Neural cell (in vitro differentiated cells): ENCODE data around the gene SPAM1. TPM values are rescaled to one million over a fixed set of nuclear protein-coding genes. Genes with fewer than 3 reads are reported as not detected.
"Not testable (repeated sequence)": the region's sequence is repeated elsewhere in the genome, so short reads cannot be mapped to it uniquely, and the experiment has no call there.

Experiments
- H2AFZ ChIP-seq: fragments of 200-600, 300-800 bp; sonication (generic), shearing (Covaris generic); 2 replicates; pipeline ENCODE4 v1.6.0; 2014; ENCODE audit warnings: low read depth, mild to moderate bottlenecking, antibody characterized with exemption, low read length, moderate library complexity
- H3F3A ChIP-seq: fragments of 200-600 bp; shearing (Covaris generic); 2 replicates; pipeline ENCODE4 v1.6.1; 2016; ENCODE audit warnings: mild to moderate bottlenecking, moderate library complexity, mixed read lengths, antibody characterized with exemption, low read length; ENCODE audit not compliant: insufficient read depth, poor library complexity, severe bottlenecking
- H3K27ac ChIP-seq: fragments of 200-600, 300-800 bp; sonication (generic), shearing (Covaris generic); 2 replicates; pipeline ENCODE4 v1.5.1; 2014; ENCODE audit warnings: mild to moderate bottlenecking, low read length, moderate library complexity
- H3K27me3 ChIP-seq: fragments of 300-800, 200-600 bp; sonication (generic), shearing (Covaris generic); 2 replicates; pipeline ENCODE4 v1.6.0; 2014; ENCODE audit warnings: mild to moderate bottlenecking, low read depth, low read length, moderate library complexity; ENCODE audit not compliant: insufficient read depth
- H3K36me3 ChIP-seq: fragments of 300-800, 200-600 bp; sonication (generic), shearing (Covaris generic); 2 replicates; pipeline ENCODE4 v1.5.1; 2014; ENCODE audit warnings: mild to moderate bottlenecking, antibody characterized with exemption, low read length, moderate library complexity; ENCODE audit not compliant: insufficient read depth
- H3K4me2 ChIP-seq: fragments of 300-800, 200-600 bp; sonication (generic), shearing (Covaris generic); 2 replicates; pipeline ENCODE4 v1.6.0; 2014; ENCODE audit warnings: mild to moderate bottlenecking, low read length
- H3K4me3 ChIP-seq: fragments of 300-800, 200-600 bp; sonication (generic), shearing (Covaris generic); 2 replicates; pipeline ENCODE4 v1.5.1; 2014; ENCODE audit warnings: mild to moderate bottlenecking, low read length, moderate library complexity
- H3K79me2 ChIP-seq: fragments of 200-600 bp; shearing (Covaris generic); replicated peaks from 2 replicates; pipeline ENCODE4 v1.6.0; 2014; ENCODE audit warnings: mild to moderate bottlenecking, low read length, moderate library complexity; ENCODE audit not compliant: insufficient read depth
- H3K9ac ChIP-seq: fragments of 300-800, 200-600 bp; sonication (generic), shearing (Covaris generic); 2 replicates; pipeline ENCODE4 v1.6.1; 2016; ENCODE audit warnings: mild to moderate bottlenecking, low read length, mixed read lengths
- H3K9me2 ChIP-seq: fragments of 200-600 bp; shearing (Covaris generic); 2 replicates; pipeline ENCODE4 v1.6.1; 2016; ENCODE audit warnings: mild to moderate bottlenecking, low read length, mixed read lengths; ENCODE audit not compliant: insufficient read depth
- H3K9me3 ChIP-seq: fragments of 200-600, 300-800 bp; sonication (generic), shearing (Covaris generic); 2 replicates; pipeline ENCODE4 v1.6.1; 2016; ENCODE audit warnings: mild to moderate bottlenecking, mixed run types, low read length, moderate library complexity, mixed read lengths
- H4K20me1 ChIP-seq: fragments of 200-600 bp; shearing (Covaris generic); 2 replicates; pipeline ENCODE4 v1.6.1; 2016; ENCODE audit warnings: mild to moderate bottlenecking, mixed run types; ENCODE audit not compliant: insufficient read depth
- CTCF ChIP-seq: fragments of 450-650 bp; IDR thresholded peaks from 2 replicates; pipeline ENCODE4 v1.5.1; 2014; ENCODE audit warnings: antibody characterized with exemption, mild to moderate bottlenecking, moderate library complexity; ENCODE audit not compliant: poor library complexity, severe bottlenecking
- EP300 ChIP-seq: fragments of 450-650 bp; conservative IDR thresholded peaks from 2 replicates; pipeline ENCODE4 v1.6.1; 2014; ENCODE audit warnings: antibody characterized with exemption, mild to moderate bottlenecking, moderate library complexity; ENCODE audit not compliant: poor library complexity, severe bottlenecking
- EZH2 ChIP-seq: fragments of 200-600, 300-800 bp; shearing (Covaris generic), sonication (generic); IDR thresholded peaks from 2 replicates; pipeline ENCODE4 v1.6.1; 2014; ENCODE audit warnings: antibody characterized with exemption, low read length, borderline replicate concordance, mild to moderate bottlenecking; ENCODE audit not compliant: insufficient read depth, poor library complexity, severe bottlenecking
- MXI1 ChIP-seq: fragments of 450-650 bp; conservative IDR thresholded peaks from 2 replicates; pipeline ENCODE4 v1.6.1; 2014; ENCODE audit warnings: antibody characterized with exemption, mild to moderate bottlenecking; ENCODE audit not compliant: poor library complexity, severe bottlenecking
- POLR2AphosphoS5 ChIP-seq: IDR thresholded peaks from 2 replicates; pipeline ENCODE4 v1.6.1; 2012
- RAD21 ChIP-seq: fragments of 450-650 bp; conservative IDR thresholded peaks from 2 replicates; pipeline ENCODE4 v1.6.1; 2014; ENCODE audit warnings: antibody characterized with exemption, mild to moderate bottlenecking, moderate library complexity
- REST ChIP-seq: IDR thresholded peaks from 2 replicates; pipeline ENCODE4 v1.6.1; 2012; ENCODE audit warnings: borderline replicate concordance
- SMC3 ChIP-seq: fragments of 450-650 bp; conservative IDR thresholded peaks from 2 replicates; pipeline ENCODE4 v1.6.1; 2014; ENCODE audit warnings: antibody characterized with exemption, mild to moderate bottlenecking, moderate library complexity; ENCODE audit not compliant: poor library complexity
- TAF1 ChIP-seq: IDR thresholded peaks from 2 replicates; pipeline ENCODE4 v1.6.1; 2012; ENCODE audit warnings: low read depth
- polyA plus RNA-seq: library from polyadenylated mRNA; depleted of rRNA; stranded (reverse); fragments of >200 nt; gene quantifications from 2 replicates; pipeline ENCODE4 v1.2.3, GENCODE V29; 2014

The SPAM1 gene
- polyA plus RNA-seq, 1 donor from 2014 or later: not detected

- Histone ChIP-seq H3K9ac (no peak overlapping the region), H3K79me2 (no peaks in the 10 kb centered on the region), H2AFZ (no peak overlapping the region), H3K27me3 (no peaks in the 10 kb centered on the region), H3F3A (no peaks in the 10 kb centered on the region), H3K9me3 (peaks cover 3% of the 10 kb centered on the region), H3K9me2 (no peaks in the 10 kb centered on the region), H3K36me3 (no peaks in the 10 kb centered on the region), H3K4me2 (no peak overlapping the region), H3K27ac (no peak overlapping the region), H4K20me1 (no peaks in the 10 kb centered on the region), H3K4me3 (no peak overlapping the region)
- TF ChIP-seq EZH2: no peak
- TF ChIP-seq SMC3: no peak
- no peak for TF ChIP-seq EP300
- TF ChIP-seq TAF1: no peak
- no peak for TF ChIP-seq REST
- TF ChIP-seq POLR2AphosphoS5: no peak
- TF ChIP-seq RAD21: no peak
- no peak for TF ChIP-seq MXI1
- no peak for TF ChIP-seq CTCF
These were observed 73.9 kb downstream of the SPAM1 start for GRCh38 chr7:123998921-123999320.

- H3K79me2 ChIP-seq: no peaks in the 10 kb centered on the region
- H3K4me3 ChIP-seq: no peak overlapping the region
- no peak overlapping the region for H3K27ac ChIP-seq
- H3K36me3 ChIP-seq: no peaks in the 10 kb centered on the region
- no peaks in the 10 kb centered on the region for H3K9me2 ChIP-seq
- H2AFZ ChIP-seq: no peak overlapping the region
- TF ChIP-seq SMC3: no peak
- no peak for TF ChIP-seq CTCF
- no peak for TF ChIP-seq EP300
- TF ChIP-seq RAD21: no peak
- TF ChIP-seq EZH2: no peak
- TF ChIP-seq POLR2AphosphoS5: no peak
- no peak for TF ChIP-seq MXI1
- no peak for TF ChIP-seq REST
- TF ChIP-seq TAF1: no peak
- H3K4me2 ChIP-seq: no peak overlapping the region
- peaks cover 3% of the 10 kb centered on the region for H3K9me3 ChIP-seq
- no peaks in the 10 kb centered on the region for H3K27me3 ChIP-seq
- H3K9ac ChIP-seq: no peak overlapping the region
- H3F3A ChIP-seq: no peaks in the 10 kb centered on the region
- H4K20me1 ChIP-seq: no peaks in the 10 kb centered on the region
These were observed 74.7 kb downstream of the SPAM1 start for GRCh38 chr7:123999703-124000102.

- H3K4me3 ChIP-seq, H3K27me3 ChIP-seq, H4K20me1 ChIP-seq, H3K79me2 ChIP-seq, H3F3A ChIP-seq, H3K9me3 ChIP-seq, H2AFZ ChIP-seq, H3K27ac ChIP-seq, H3K9ac ChIP-seq, H3K9me2 ChIP-seq, H3K36me3 ChIP-seq, H3K4me2 ChIP-seq: not testable (repeated sequence)
These were observed 83.3 kb downstream of the SPAM1 start for GRCh38 chr7:124008296-124008695.
